A549 (cell line): ENCODE results near the gene VDAC1. TPM values are rescaled to one million over a fixed set of nuclear protein-coding genes. Genes with fewer than 3 reads are reported as not detected.

Experiments used
- ATAC-seq, 2 experiments: fragments of 200-7000 bp in 1 of 2; fragments of >200 bp in 1 of 2; cut with Nextera tagmentation in 1 of 2; cut with Tn5 transposase in 1 of 2; 3 replicates each; pipeline versions ENCODE4 v1.8.0 to v1.9.1; 2018 to 2020; ENCODE audit warnings: mild to moderate bottlenecking in 1 of 2, moderate library complexity in 1 of 2
- CTCF ChIA-PET: fragments of 300-600 bp; sonication (Branson Sonifier 250); formaldehyde crosslinking; extraction: SDS; loops from one replicate; lab custom pipeline; 2021; ENCODE audit warnings: antibody characterized with exemption, inconsistent platforms; lab: Yijun Ruan, JAX
- POLR2A ChIA-PET: fragments of 350-600 bp; formaldehyde crosslinking; extraction: SDS; loops from one replicate; lab custom pipeline; 2021; ENCODE audit warnings: antibody characterized with exemption, inconsistent platforms; lab: Yijun Ruan, JAX
- DNase-seq, 2 experiments: peaks; one replicate each; pipeline versions ENCODE4 v3.0.0 to v3.0.0-alpha.2; 2011 to 2016; ENCODE audit warnings: low read depth in 1 of 2, low spot score in 1 of 2
- FAIRE-seq: peaks from 2 replicates; lab custom pipeline; 2011; peaks lifted over from hg19 to GRCh38; lab: Jason Lieb, UNC
- H3K27ac ChIP-seq, 2 experiments: fragments of >200 bp; sonication (Bioruptor Twin); formaldehyde crosslinking; 3 replicates each; pipeline ENCODE4 v1.5.1; 2016 to 2017
- H3K4me1 ChIP-seq: fragments of >200 bp; sonication (Bioruptor Twin); formaldehyde crosslinking; 3 replicates; pipeline ENCODE4 v1.6.1; 2016
- H3K4me2 ChIP-seq: fragments of >200 bp; sonication (Bioruptor Twin); formaldehyde crosslinking; 3 replicates; pipeline ENCODE4 v1.6.1; 2016
- H3K4me3 ChIP-seq: fragments of >200 bp; sonication (Bioruptor Twin); formaldehyde crosslinking; 3 replicates; pipeline ENCODE4 v1.5.1; 2016
- H3K9me3 ChIP-seq: fragments of >200 bp; sonication (Bioruptor Twin); formaldehyde crosslinking; 3 replicates; pipeline ENCODE4 v1.6.1; 2016
- BCL3 ChIP-seq: fragments of >200 bp; sonication (Bioruptor Twin); formaldehyde crosslinking; IDR thresholded peaks from 3 replicates; pipeline ENCODE4 v1.6.1; 2016
- BHLHE40 ChIP-seq: IDR thresholded peaks from 2 replicates; pipeline ENCODE4 v1.6.1; 2012; ENCODE audit warnings: low read depth, low read length, inconsistent platforms
- CHD4 ChIP-seq: fragments of 200-600 bp; sonication (generic); IDR thresholded peaks from 2 replicates; pipeline ENCODE4 v1.6.1; 2016; ENCODE audit warnings: antibody characterized with exemption, mild to moderate bottlenecking, borderline replicate concordance
- CTCF ChIP-seq: fragments of >200 bp; sonication (Bioruptor Twin); formaldehyde crosslinking; IDR thresholded peaks from 3 replicates; pipeline ENCODE4 v1.5.1; 2016
- EHMT2 ChIP-seq: fragments of 200-600 bp; sonication (generic); IDR thresholded peaks from 2 replicates; pipeline ENCODE4 v1.6.1; 2016; ENCODE audit warnings: antibody characterized with exemption, low read depth, mild to moderate bottlenecking, moderate library complexity
- ELK1 ChIP-seq: fragments of 150-350 bp; IDR thresholded peaks from 2 replicates; pipeline ENCODE4 v1.6.1; 2014; ENCODE audit warnings: low read depth, mild to moderate bottlenecking, low read length
- ESRRA ChIP-seq: fragments of 150-350 bp; IDR thresholded peaks from 2 replicates; pipeline ENCODE4 v1.6.1; 2014; ENCODE audit warnings: mild to moderate bottlenecking, low read length, borderline replicate concordance
- FOXS1 ChIP-seq: fragments of 250-450 bp; sonication (Bioruptor Pico); IDR thresholded peaks from 2 replicates; pipeline ENCODE4 v1.5.0; 2020; ENCODE audit warnings: mild to moderate bottlenecking, moderate library complexity
- HDAC2 ChIP-seq: fragments of 200-600 bp; sonication (generic); IDR thresholded peaks from 2 replicates; pipeline ENCODE4 v1.6.1; 2016
- HOXB5 ChIP-seq: fragments of 250-450 bp; sonication (Bioruptor Pico); IDR thresholded peaks from 2 replicates; pipeline ENCODE4 v1.5.0; 2020; ENCODE audit warnings: mild to moderate bottlenecking, moderate library complexity
- JUN ChIP-seq, 2 experiments: fragments of >200 bp; sonication (Bioruptor Twin); formaldehyde crosslinking; IDR thresholded peaks; 2 replicates in 1 of 2; 3 replicates in 1 of 2; pipeline ENCODE4 v1.6.1; 2016 to 2017
- JUNB ChIP-seq: fragments of >200 bp; sonication (Bioruptor Twin); formaldehyde crosslinking; IDR thresholded peaks from 2 replicates; pipeline ENCODE4 v1.6.1; 2016
- KDM5A ChIP-seq: fragments of 200-600 bp; sonication (generic); IDR thresholded peaks from 2 replicates; pipeline ENCODE4 v1.6.1; 2016; ENCODE audit warnings: antibody characterized with exemption, mild to moderate bottlenecking
- NFE2L2 ChIP-seq: fragments of 150-350 bp; conservative IDR thresholded peaks from 2 replicates; pipeline ENCODE4 v1.6.1; 2014; ENCODE audit warnings: low read length
- NR3C1 ChIP-seq: fragments of >200 bp; sonication (Bioruptor Twin); formaldehyde crosslinking; IDR thresholded peaks from 3 replicates; pipeline ENCODE4 v1.6.1; 2017
- PBX3 ChIP-seq: IDR thresholded peaks from 2 replicates; pipeline ENCODE4 v1.6.1; 2012
- POLR2A ChIP-seq: IDR thresholded peaks from 2 replicates; pipeline ENCODE4 v1.6.1; 2012; ENCODE audit warnings: mild to moderate bottlenecking, low read length
- POLR2AphosphoS2 ChIP-seq: conservative IDR thresholded peaks from 2 replicates; pipeline ENCODE4 v1.6.1; 2012; ENCODE audit warnings: low read length, improper control_type of control experiment, inconsistent platforms
- REST ChIP-seq: fragments of 200-600 bp; sonication (generic); IDR thresholded peaks from 2 replicates; pipeline ENCODE4 v1.6.1; 2016; ENCODE audit warnings: antibody characterized with exemption, mild to moderate bottlenecking, moderate library complexity
- RFX5 ChIP-seq: fragments of 450-650 bp; IDR thresholded peaks from 2 replicates; pipeline ENCODE4 v1.7.1; 2014; ENCODE audit warnings: antibody characterized with exemption, mild to moderate bottlenecking, moderate library complexity
- RNF2 ChIP-seq: fragments of 200-600 bp; sonication (generic); IDR thresholded peaks from 2 replicates; pipeline ENCODE4 v1.6.1; 2016; ENCODE audit warnings: low read depth, mild to moderate bottlenecking, antibody characterized with exemption, moderate library complexity, borderline replicate concordance
- SREBF2 ChIP-seq: fragments of 450-650 bp; IDR thresholded peaks from 2 replicates; pipeline ENCODE4 v1.6.1; 2014; ENCODE audit warnings: mild to moderate bottlenecking, moderate library complexity
- ZSCAN20 ChIP-seq: fragments of 250-450 bp; sonication (Bioruptor Pico); IDR thresholded peaks from 2 replicates; pipeline ENCODE4 v1.8.0; 2022; ENCODE audit warnings: mild to moderate bottlenecking, moderate library complexity
- WGBS: methylation state at CpG from one replicate; pipeline ENCODE4 v1.1.6; 2017; ENCODE audit errors: missing lambda C conversion rate; 5-methylcytosine and 5-hydroxymethylcytosine counted together
- polyA minus RNA-seq: library from RNA; depleted of rRNA, polyadenylated mRNA; stranded (reverse); fragments of >200 nt; gene quantifications from 2 replicates; pipeline ENCODE4 v1.2.3, GENCODE V29; 2011; rRNA and poly(A)+ RNA removed
- polyA plus RNA-seq, 4 experiments: library from polyadenylated mRNA; depleted of rRNA in 3 of 4; stranded (reverse); fragments of >200 nt; fragmentation: RNase III in 1 of 4; extraction: RNeasy Plus Mini Kit Qiagen cat#74134 plus additional on column Dnase treatment in 1 of 4; gene quantifications; 2 replicates in 3 of 4; 3 replicates in 1 of 4; pipeline ENCODE4 v1.2.3, GENCODE V29; 2011 to 2017
- TF ChIP-seq, protein P1 (sequence below): fragments of 250-450 bp; sonication (Bioruptor Pico); IDR thresholded peaks from 2 replicates; pipeline ENCODE4 v1.5.0; 2021; ENCODE audit warnings: mild to moderate bottlenecking, moderate library complexity, borderline replicate concordance
- TF ChIP-seq, protein P2 (sequence below): fragments of 250-450 bp; sonication (Bioruptor Pico); IDR thresholded peaks from 2 replicates; pipeline ENCODE4 v1.5.0; 2020; ENCODE audit warnings: low read depth, mild to moderate bottlenecking, moderate library complexity
- TF ChIP-seq, protein P3 (sequence below): IDR thresholded peaks from 2 replicates; pipeline ENCODE4 v1.6.1; 2012

Gene VDAC1
- polyA plus RNA-seq (2011; rRNA removed) (300 and 369 TPM in 2 replicates), polyA plus RNA-seq (2017; fragmentation: RNase III; extraction: RNeasy Plus Mini Kit Qiagen cat#74134 plus additional on column Dnase treatment) (416 to 463 TPM (median 442 TPM) in 3 replicates), polyA minus RNA-seq (145 and 174 TPM in 2 replicates)
- polyA plus RNA-seq (2012; cell fraction: cytosol; rRNA removed), result 253 and 262 TPM in 2 replicates
- 142 and 193 TPM in 2 replicates for polyA plus RNA-seq (2012; cell fraction: nucleus; rRNA removed)

DNA sequence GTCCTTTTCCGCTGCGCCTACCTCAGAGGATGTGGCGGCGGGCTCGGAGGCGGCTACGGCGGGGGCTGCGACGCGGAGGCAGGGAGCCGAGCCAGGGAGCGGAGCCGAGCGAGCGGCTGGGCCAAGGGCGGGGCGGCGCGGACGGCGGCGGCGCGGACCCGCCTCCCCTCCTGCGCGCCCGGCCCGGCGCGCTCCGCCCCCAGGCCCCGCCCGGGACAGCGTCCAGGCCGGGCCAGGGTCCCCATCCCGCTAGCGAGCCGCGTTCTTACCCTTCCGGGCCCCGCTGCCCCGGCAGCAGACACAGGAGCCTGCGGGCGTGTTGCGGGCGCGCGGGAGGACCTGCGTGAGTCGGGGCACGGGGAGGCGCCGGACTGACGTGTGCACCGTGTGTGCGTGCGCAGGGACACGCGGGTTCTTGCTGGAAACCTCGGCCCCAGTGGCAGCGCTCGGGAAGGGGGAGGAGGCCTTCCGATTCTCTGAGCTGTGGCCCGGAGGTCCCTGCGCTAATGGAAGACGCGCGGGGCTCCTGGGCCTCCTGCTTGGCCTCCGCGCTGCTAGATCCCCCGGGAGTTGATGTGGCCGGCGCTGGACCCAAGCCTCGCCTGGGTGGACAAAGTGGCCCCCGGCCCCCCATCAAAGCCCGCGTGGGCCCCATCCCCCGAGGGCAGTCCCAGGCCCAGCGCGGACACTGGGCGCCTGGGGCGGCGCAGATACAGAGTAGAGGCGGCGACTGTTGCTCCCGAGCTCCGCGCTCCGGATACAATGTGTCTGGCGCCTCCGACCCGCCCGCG, at the start of gene VDAC1:
VDAC1 (minus strand) TSS at position 350 of the 791 bp plus-strand sequence. CDS start 11,963 bp downstream, outside the sequence.
- POLR2A ChIA-PET, result interaction anchor here (0.5 to 1.4 kb wide), 12 partner anchors 8 to 520 kb away, joined by 3 to 11 read pairs (median 4); partner anchors contain the start of gene SKP1
- Histone ChIP-seq H3K4me2 (peak within 1 kb of the TSS; percentile 93), H3K9me3 (no peaks in the 10 kb centered on the region), H3K4me1 (peaks cover 55% of the 10 kb centered on the region), H3K4me3 (peak within 1 kb of the TSS; percentile 90), H3K27ac (peak within 1 kb of the TSS; percentile 98)
- FAIRE-seq (no peak), DNase-seq (peak; percentile 85 to 88), ATAC-seq (peak; percentile 83 to 85)
- 0% methylated on average over 11 of the region's 96 CpGs for WGBS
- CTCF ChIA-PET, result interaction anchor here (0.9 to 6.4 kb wide), 9 partner anchors 8 to 141 kb away, joined by 3 to 36 read pairs (median 4); no protein-coding TSS in a partner anchor
- TF ChIP-seq JUN (IDR thresholded peaks at IDR 0.05) (peak in 1 of 2 experiments; percentile 80), POLR2AphosphoS2 (no peak), RFX5 (no peak), JUNB (no peak), CTCF (no peak), ESRRA (no peak), NFE2L2 (no peak), FOXS1 (no peak), ELK1 (no peak), RNF2 (peak; percentile 60; the same call in 1 of the 2 replicates), ZSCAN20 (no peak), KDM5A (0 out of 2 replicates have a peak, but pooled peaks have one; percentile 33), REST (no peak), EHMT2 (no peak), SREBF2 (no peak), POLR2A (peak; percentile 84), HOXB5 (CRISPR knock-in tag) (peak; percentile 59; the same call in 1 of the 2 replicates), BCL3 (peak; percentile 90; the same call in 2 of the 3 replicates), CHD4 (no peak), NR3C1 (no peak), HDAC2 (peak; percentile 55; the same call in 1 of the 2 replicates), BHLHE40 (no peak), PBX3 (no peak)
- TF ChIP-seq, protein P1, sequence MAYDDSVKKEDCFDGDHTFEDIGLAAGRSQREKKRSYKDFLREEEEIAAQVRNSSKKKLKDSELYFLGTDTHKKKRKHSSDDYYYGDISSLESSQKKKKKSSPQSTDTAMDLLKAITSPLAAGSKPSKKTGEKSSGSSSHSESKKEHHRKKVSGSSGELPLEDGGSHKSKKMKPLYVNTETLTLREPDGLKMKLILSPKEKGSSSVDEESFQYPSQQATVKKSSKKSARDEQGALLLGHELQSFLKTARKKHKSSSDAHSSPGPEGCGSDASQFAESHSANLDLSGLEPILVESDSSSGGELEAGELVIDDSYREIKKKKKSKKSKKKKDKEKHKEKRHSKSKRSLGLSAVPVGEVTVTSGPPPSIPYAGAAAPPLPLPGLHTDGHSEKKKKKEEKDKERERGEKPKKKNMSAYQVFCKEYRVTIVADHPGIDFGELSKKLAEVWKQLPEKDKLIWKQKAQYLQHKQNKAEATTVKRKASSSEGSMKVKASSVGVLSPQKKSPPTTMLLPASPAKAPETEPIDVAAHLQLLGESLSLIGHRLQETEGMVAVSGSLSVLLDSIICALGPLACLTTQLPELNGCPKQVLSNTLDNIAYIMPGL (CRISPR knock-in tag), result no peak
- TF ChIP-seq, protein P2, sequence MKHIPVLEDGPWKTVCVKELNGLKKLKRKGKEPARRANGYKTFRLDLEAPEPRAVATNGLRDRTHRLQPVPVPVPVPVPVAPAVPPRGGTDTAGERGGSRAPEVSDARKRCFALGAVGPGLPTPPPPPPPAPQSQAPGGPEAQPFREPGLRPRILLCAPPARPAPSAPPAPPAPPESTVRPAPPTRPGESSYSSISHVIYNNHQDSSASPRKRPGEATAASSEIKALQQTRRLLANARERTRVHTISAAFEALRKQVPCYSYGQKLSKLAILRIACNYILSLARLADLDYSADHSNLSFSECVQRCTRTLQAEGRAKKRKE (CRISPR knock-in tag), result no peak; the same call in 1 of the 2 replicates
- TF ChIP-seq, protein P3, sequence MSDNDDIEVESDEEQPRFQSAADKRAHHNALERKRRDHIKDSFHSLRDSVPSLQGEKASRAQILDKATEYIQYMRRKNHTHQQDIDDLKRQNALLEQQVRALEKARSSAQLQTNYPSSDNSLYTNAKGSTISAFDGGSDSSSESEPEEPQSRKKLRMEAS, result peak; percentile 85
